ENCODE measurements around the gene EPB41. TPM values are rescaled to one million over a fixed set of nuclear protein-coding genes. Genes with fewer than 3 reads are reported as not detected.
"Not testable (repeated sequence)": the region's sequence is repeated elsewhere in the genome, so short reads cannot be mapped to it uniquely, and the experiment has no call there.

The EPB41 gene
- total and polyA plus RNA-seq, 4 donors, result 10.7 to 189 (median 38.1) TPM

GRCh38 chr1:29043274-29043965 is 129.1 kb downstream of the EPB41 start:
- H3K4me3 ChIP-seq (ENCODE audit: low read depth in 1 of 3, low read length in 3 of 3), result no peak overlapping the region
- no peaks in the 10 kb centered on the region for H3K27me3 ChIP-seq (ENCODE audit: control insufficient read depth in 4 of 4, insufficient read depth in 4 of 4, low read length in 3 of 4)
- no peaks in the 10 kb centered on the region for H3K4me1 ChIP-seq (ENCODE audit: control insufficient read depth in 4 of 4, insufficient read depth in 4 of 4, low read length in 3 of 4)
- no peak overlapping the region for H3K9ac ChIP-seq (ENCODE audit: low read depth in 1 of 2, low read length in 2 of 2)
- WGBS, result 95% methylated on average over 6 of the region's 6 CpGs
- H3K9me3 ChIP-seq (ENCODE audit: control insufficient read depth in 4 of 4, low read length in 3 of 4), result no peaks in the 10 kb centered on the region
- no peak overlapping the region for H3K27ac ChIP-seq (ENCODE audit: low read depth in 1 of 2, low read length in 2 of 2)
- TF ChIP-seq RAD21 (IDR thresholded peaks at IDR 0.05) (no peak), HNF4G (IDR thresholded peaks at IDR 0.05) (no peak), ZBTB33 (IDR thresholded peaks at IDR 0.05) (no peak), FOXA1 (IDR thresholded peaks at IDR 0.05) (no peak), FOXA2 (IDR thresholded peaks at IDR 0.05) (no peak)
- TF ChIP-seq, protein P1, sequence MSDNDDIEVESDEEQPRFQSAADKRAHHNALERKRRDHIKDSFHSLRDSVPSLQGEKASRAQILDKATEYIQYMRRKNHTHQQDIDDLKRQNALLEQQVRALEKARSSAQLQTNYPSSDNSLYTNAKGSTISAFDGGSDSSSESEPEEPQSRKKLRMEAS (IDR thresholded peaks at IDR 0.05), result no peak
- DNase-seq (ENCODE audit: low spot score), result no peak
- peaks cover 2 to 7% (median 4%) of the 10 kb centered on the region in 4 donors for H3K36me3 ChIP-seq (ENCODE audit: control insufficient read depth in 4 of 4, insufficient read depth in 3 of 4, low read depth in 1 of 4, low read length in 3 of 4)

GRCh38 chr1:29044010-29044409 is 129.6 kb downstream of the EPB41 start:
- no peaks in the 10 kb centered on the region for H3K9me3 ChIP-seq (ENCODE audit: control insufficient read depth in 4 of 4, low read length in 3 of 4)
- H3K4me1 ChIP-seq (ENCODE audit: control insufficient read depth in 4 of 4, insufficient read depth in 4 of 4, low read length in 3 of 4), result no peaks in the 10 kb centered on the region
- H3K4me3 ChIP-seq (ENCODE audit: low read depth in 1 of 3, low read length in 3 of 3), result no peak overlapping the region
- no peak for DNase-seq (ENCODE audit: low spot score)
- H3K27me3 ChIP-seq (ENCODE audit: control insufficient read depth in 4 of 4, insufficient read depth in 4 of 4, low read length in 3 of 4), result no peaks in the 10 kb centered on the region
- H3K36me3 ChIP-seq (ENCODE audit: control insufficient read depth in 4 of 4, insufficient read depth in 3 of 4, low read depth in 1 of 4, low read length in 3 of 4), result peaks cover 2 to 8% (median 4%) of the 10 kb centered on the region in 4 donors
- no peak overlapping the region for H3K27ac ChIP-seq (ENCODE audit: low read depth in 1 of 2, low read length in 2 of 2)
- TF ChIP-seq EGR1 (IDR thresholded peaks at IDR 0.05; ENCODE audit: low read depth in 2 of 2) (no peak), RXRA (IDR thresholded peaks at IDR 0.05) (no peak), YY1 (IDR thresholded peaks at IDR 0.05) (no peak), RAD21 (IDR thresholded peaks at IDR 0.05) (no peak), JUND (IDR thresholded peaks at IDR 0.05) (no peak), FOXA2 (IDR thresholded peaks at IDR 0.05) (no peak), TAF1 (conservative IDR thresholded peaks at IDR 0.05) (no peak), REST (IDR thresholded peaks at IDR 0.05) (no peak), ZBTB33 (IDR thresholded peaks at IDR 0.05) (no peak), HNF4A (conservative IDR thresholded peaks at IDR 0.05) (no peak), HNF4G (IDR thresholded peaks at IDR 0.05) (no peak), GABPA (IDR thresholded peaks at IDR 0.05 in 1 of 2, conservative IDR thresholded peaks at IDR 0.05 in 1 of 2) (no peak), CTCF (IDR thresholded peaks at IDR 0.05; ENCODE audit: low read depth, low read length, missing input control) (no peak), FOXA1 (IDR thresholded peaks at IDR 0.05) (no peak), SP1 (IDR thresholded peaks at IDR 0.05) (no peak), NR2F2 (IDR thresholded peaks at IDR 0.05) (no peak)
- TF ChIP-seq, protein P2, sequence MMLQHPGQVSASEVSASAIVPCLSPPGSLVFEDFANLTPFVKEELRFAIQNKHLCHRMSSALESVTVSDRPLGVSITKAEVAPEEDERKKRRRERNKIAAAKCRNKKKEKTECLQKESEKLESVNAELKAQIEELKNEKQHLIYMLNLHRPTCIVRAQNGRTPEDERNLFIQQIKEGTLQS (IDR thresholded peaks at IDR 0.05), result no peak
- TF ChIP-seq, protein P1 (IDR thresholded peaks at IDR 0.05), result no peak
- no peak overlapping the region for H3K9ac ChIP-seq (ENCODE audit: low read depth in 1 of 2, low read length in 2 of 2)

GRCh38 chr1:29045663-29046062 is 131.3 kb downstream of the EPB41 start:
- H3K27ac ChIP-seq (ENCODE audit: low read depth in 1 of 2, low read length in 2 of 2), result not testable (repeated sequence)
- 98% methylated on average over 1 of the region's 1 CpG for WGBS

More at GRCh38 chr1:29045663-29046062, 131.3 kb downstream of the EPB41 start:
- DNase-seq (ENCODE audit: low spot score); H3K36me3 ChIP-seq (ENCODE audit: control insufficient read depth in 4 of 4, insufficient read depth in 3 of 4, low read depth in 1 of 4, low read length in 3 of 4); H3K27me3 ChIP-seq (ENCODE audit: control insufficient read depth in 4 of 4, insufficient read depth in 4 of 4, low read length in 3 of 4); H3K9ac ChIP-seq (ENCODE audit: low read depth in 1 of 2, low read length in 2 of 2); H3K9me3 ChIP-seq (ENCODE audit: control insufficient read depth in 4 of 4, low read length in 3 of 4); H3K4me1 ChIP-seq (ENCODE audit: control insufficient read depth in 4 of 4, insufficient read depth in 4 of 4, low read length in 3 of 4); H3K4me3 ChIP-seq (ENCODE audit: low read depth in 1 of 3, low read length in 3 of 3): not testable (repeated sequence)

All from liver (tissue), 9 donors.